ENCODE measurements around the gene PGAM5. TPM values are rescaled to one million over a fixed set of nuclear protein-coding genes. Genes with fewer than 3 reads are reported as not detected.

Gene PGAM5
- total RNA-seq, 1 donor from 2014 or later = 25.4 TPM

GRCh38 chr12:132672678-132673077 lies 38.0 kb upstream of the PGAM5 start:
- ATAC-seq = no peak
- intact Hi-C loops (cut with DNase I) = no loop called here
- Histone ChIP-seq H3K27ac (no peak overlapping the region), H3K36me3 (peaks cover 61% of the 10 kb centered on the region), H3K27me3 (no peaks in the 10 kb centered on the region), H3K9me3 (no peaks in the 10 kb centered on the region), H3K4me1 (no peaks in the 10 kb centered on the region), H3K4me3 (no peak overlapping the region)
- DNase-seq = no peak
- TF ChIP-seq, protein P1, sequence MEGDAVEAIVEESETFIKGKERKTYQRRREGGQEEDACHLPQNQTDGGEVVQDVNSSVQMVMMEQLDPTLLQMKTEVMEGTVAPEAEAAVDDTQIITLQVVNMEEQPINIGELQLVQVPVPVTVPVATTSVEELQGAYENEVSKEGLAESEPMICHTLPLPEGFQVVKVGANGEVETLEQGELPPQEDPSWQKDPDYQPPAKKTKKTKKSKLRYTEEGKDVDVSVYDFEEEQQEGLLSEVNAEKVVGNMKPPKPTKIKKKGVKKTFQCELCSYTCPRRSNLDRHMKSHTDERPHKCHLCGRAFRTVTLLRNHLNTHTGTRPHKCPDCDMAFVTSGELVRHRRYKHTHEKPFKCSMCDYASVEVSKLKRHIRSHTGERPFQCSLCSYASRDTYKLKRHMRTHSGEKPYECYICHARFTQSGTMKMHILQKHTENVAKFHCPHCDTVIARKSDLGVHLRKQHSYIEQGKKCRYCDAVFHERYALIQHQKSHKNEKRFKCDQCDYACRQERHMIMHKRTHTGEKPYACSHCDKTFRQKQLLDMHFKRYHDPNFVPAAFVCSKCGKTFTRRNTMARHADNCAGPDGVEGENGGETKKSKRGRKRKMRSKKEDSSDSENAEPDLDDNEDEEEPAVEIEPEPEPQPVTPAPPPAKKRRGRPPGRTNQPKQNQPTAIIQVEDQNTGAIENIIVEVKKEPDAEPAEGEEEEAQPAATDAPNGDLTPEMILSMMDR (IDR thresholded peaks at IDR 0.05) = no peak

GRCh38 chr12:132673288-132674179 lies 37.1 kb upstream of the PGAM5 start:
- ATAC-seq = no peak
- H3K4me1 ChIP-seq = no peaks in the 10 kb centered on the region
- DNase-seq = no peak
- intact Hi-C loops (cut with DNase I) = no loop called here
- TF ChIP-seq, protein P1 (IDR thresholded peaks at IDR 0.05) = no peak
- H3K4me3 ChIP-seq = no peak overlapping the region
- H3K27me3 ChIP-seq = no peaks in the 10 kb centered on the region
- H3K36me3 ChIP-seq = peaks cover 59% of the 10 kb centered on the region
- H3K27ac ChIP-seq = no peak overlapping the region
- H3K9me3 ChIP-seq = no peaks in the 10 kb centered on the region

GRCh38 chr12:132674561-132674960 lies 36.1 kb upstream of the PGAM5 start:
- intact Hi-C loops (cut with DNase I) = no loop called here

GRCh38 chr12:132675757-132676432 lies 34.7 kb upstream of the PGAM5 start:
- ATAC-seq (no peak), DNase-seq (no peak)
- Histone ChIP-seq H3K4me1 (no peaks in the 10 kb centered on the region), H3K36me3 (peaks cover 59% of the 10 kb centered on the region), H3K27me3 (no peaks in the 10 kb centered on the region), H3K4me3 (no peak overlapping the region), H3K27ac (no peak overlapping the region), H3K9me3 (no peaks in the 10 kb centered on the region)
- intact Hi-C loops (cut with DNase I) = no loop called here
- TF ChIP-seq, protein P1 (IDR thresholded peaks at IDR 0.05) = no peak

More at GRCh38 chr12:132674561-132674960, 36.1 kb upstream of the PGAM5 start:
- Histone ChIP-seq H3K36me3 (peaks cover 59% of the 10 kb centered on the region), H3K9me3 (no peaks in the 10 kb centered on the region), H3K4me1 (no peaks in the 10 kb centered on the region), H3K27me3 (no peaks in the 10 kb centered on the region), H3K27ac (no peak overlapping the region), H3K4me3 (no peak overlapping the region)
- DNase-seq (no peak), ATAC-seq (no peak)
- TF ChIP-seq, protein P1 (IDR thresholded peaks at IDR 0.05) = no peak

- Histone ChIP-seq H3K27me3 (no peaks in the 10 kb centered on the region), H3K36me3 (peaks cover 52% of the 10 kb centered on the region), H3K9me3 (no peaks in the 10 kb centered on the region), H3K4me1 (no peaks in the 10 kb centered on the region), H3K4me3 (no peak overlapping the region), H3K27ac (no peak overlapping the region)
- intact Hi-C loops (cut with DNase I) = no loop called here
- DNase-seq (no peak), ATAC-seq (no peak)
- TF ChIP-seq, protein P1 (IDR thresholded peaks at IDR 0.05) = no peak
Measured at GRCh38 chr12:132677492-132677891, 33.1 kb upstream of the PGAM5 start.
